ENCODE data around the gene KIF27. TPM values are rescaled to one million over a fixed set of nuclear protein-coding genes. Genes with fewer than 3 reads are reported as not detected.

The KIF27 gene
- total and polyA plus RNA-seq, 10 of the 15 experiments (the other 5 are each of a cell fraction or from before 2014, with no cell fraction given), result 0.64 to 3.3 (median 1.3) TPM

DNA sequence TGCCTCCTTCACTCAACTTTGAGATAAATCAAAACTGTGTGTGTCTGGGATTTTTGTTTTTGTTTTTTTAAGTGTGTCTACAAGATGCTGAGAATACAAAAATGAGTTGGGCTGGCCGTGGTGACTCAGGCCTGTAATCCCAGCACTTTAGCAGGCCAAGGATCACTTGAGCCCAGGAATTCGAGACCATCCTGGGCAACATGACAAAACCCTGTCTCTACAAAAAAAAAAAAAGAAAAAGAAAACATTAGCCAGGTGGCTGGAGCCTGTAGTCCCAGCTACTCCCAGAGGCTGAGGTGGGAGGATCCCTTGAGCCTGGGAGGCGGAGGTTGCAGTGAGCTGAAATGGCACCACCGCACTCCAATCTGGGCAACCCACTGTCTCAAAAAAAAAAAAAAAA lies 37.8 kb upstream of the KIF27 start:
- H3K4me2 ChIP-seq (ENCODE audit: control insufficient read depth, insufficient read depth), result no peak overlapping the region
- H3K9me3 ChIP-seq (replicated peaks; ENCODE audit: control insufficient read depth, insufficient read depth, low read length), result no peaks in the 10 kb centered on the region
- no peak for FAIRE-seq
- no peaks in the 10 kb centered on the region; the same call in 1 of the 2 replicates for H3K79me2 ChIP-seq (ENCODE audit: control insufficient read depth, insufficient read depth, low read length)
- no peak overlapping the region for H3K9ac ChIP-seq (ENCODE audit: control insufficient read depth, insufficient read depth, low read length)
- H4K20me1 ChIP-seq (ENCODE audit: control insufficient read depth, insufficient read depth), result no peaks in the 10 kb centered on the region
- WGBS (ENCODE audit: insufficient coverage, insufficient replicate concordance, low lambda C conversion rate, missing lambda C conversion rate), result 73% methylated on average over 3 of the region's 4 CpGs
- RAD21 ChIA-PET (ENCODE audit: unreplicated experiment), result interaction anchor here (0.7 kb wide), 1 partner anchor 344 kb away, joined by 3 read pairs; no protein-coding TSS in a partner anchor
- no peak for DNase-seq (ENCODE audit: low read depth, low spot score)
- intact Hi-C loops (cut with micrococcal nuclease; ENCODE audit: unreplicated experiment) (no loop called here), in situ Hi-C loops (cut with MboI) (no loop called here)
- POLR2A ChIA-PET, result no interaction called here
- SMC1A ChIA-PET (ENCODE audit: uncharacterized antibody, unreplicated experiment), result interaction anchor here (1.6 kb wide), 1 partner anchor 15 kb away, joined by 3 read pairs; no protein-coding TSS in a partner anchor
- BruUV-seq (replicated peaks), result no TSS peak
- no peaks in the 10 kb centered on the region for H3K4me1 ChIP-seq (ENCODE audit: control insufficient read depth, insufficient read depth, low read length)
- 0 out of 4 replicates have a peak, but pooled peaks cover 0 to 3% of the 10 kb centered on the region in 2 experiments for H3K36me3 ChIP-seq (ENCODE audit: control insufficient read depth in 2 of 2, insufficient read depth in 2 of 2, low read length in 1 of 2)
- H2AFZ ChIP-seq (ENCODE audit: control insufficient read depth, low read depth, low read length), result no peak overlapping the region
- H3K27me3 ChIP-seq (replicated peaks in 1 of 2; ENCODE audit: control insufficient read depth in 2 of 2, insufficient read depth in 2 of 2, low read length in 1 of 2), result no peaks in the 10 kb centered on the region
- H3K27ac ChIP-seq (ENCODE audit: control insufficient read depth, insufficient read depth), result no peak overlapping the region
- CTCF ChIA-PET, result interaction anchor here (0.7 kb wide), 1 partner anchor 783 kb away, joined by 4 read pairs; no protein-coding TSS in a partner anchor
- TF ChIP-seq IKZF1 (conservative IDR thresholded peaks at IDR 0.05), result no peak
- TF ChIP-seq ESRRA (IDR thresholded peaks at IDR 0.05; ENCODE audit: low read length), result no peak
- no peak for TF ChIP-seq SREBF1 (IDR thresholded peaks at IDR 0.05; ENCODE audit: low read length)
- TF ChIP-seq, protein P1, sequence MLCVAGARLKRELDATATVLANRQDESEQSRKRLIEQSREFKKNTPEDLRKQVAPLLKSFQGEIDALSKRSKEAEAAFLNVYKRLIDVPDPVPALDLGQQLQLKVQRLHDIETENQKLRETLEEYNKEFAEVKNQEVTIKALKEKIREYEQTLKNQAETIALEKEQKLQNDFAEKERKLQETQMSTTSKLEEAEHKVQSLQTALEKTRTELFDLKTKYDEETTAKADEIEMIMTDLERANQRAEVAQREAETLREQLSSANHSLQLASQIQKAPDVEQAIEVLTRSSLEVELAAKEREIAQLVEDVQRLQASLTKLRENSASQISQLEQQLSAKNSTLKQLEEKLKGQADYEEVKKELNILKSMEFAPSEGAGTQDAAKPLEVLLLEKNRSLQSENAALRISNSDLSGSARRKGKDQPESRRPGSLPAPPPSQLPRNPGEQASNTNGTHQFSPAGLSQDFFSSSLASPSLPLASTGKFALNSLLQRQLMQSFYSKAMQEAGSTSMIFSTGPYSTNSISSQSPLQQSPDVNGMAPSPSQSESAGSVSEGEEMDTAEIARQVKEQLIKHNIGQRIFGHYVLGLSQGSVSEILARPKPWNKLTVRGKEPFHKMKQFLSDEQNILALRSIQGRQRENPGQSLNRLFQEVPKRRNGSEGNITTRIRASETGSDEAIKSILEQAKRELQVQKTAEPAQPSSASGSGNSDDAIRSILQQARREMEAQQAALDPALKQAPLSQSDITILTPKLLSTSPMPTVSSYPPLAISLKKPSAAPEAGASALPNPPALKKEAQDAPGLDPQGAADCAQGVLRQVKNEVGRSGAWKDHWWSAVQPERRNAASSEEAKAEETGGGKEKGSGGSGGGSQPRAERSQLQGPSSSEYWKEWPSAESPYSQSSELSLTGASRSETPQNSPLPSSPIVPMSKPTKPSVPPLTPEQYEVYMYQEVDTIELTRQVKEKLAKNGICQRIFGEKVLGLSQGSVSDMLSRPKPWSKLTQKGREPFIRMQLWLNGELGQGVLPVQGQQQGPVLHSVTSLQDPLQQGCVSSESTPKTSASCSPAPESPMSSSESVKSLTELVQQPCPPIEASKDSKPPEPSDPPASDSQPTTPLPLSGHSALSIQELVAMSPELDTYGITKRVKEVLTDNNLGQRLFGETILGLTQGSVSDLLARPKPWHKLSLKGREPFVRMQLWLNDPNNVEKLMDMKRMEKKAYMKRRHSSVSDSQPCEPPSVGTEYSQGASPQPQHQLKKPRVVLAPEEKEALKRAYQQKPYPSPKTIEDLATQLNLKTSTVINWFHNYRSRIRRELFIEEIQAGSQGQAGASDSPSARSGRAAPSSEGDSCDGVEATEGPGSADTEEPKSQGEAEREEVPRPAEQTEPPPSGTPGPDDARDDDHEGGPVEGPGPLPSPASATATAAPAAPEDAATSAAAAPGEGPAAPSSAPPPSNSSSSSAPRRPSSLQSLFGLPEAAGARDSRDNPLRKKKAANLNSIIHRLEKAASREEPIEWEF (IDR thresholded peaks at IDR 0.05; ENCODE audit: insufficient replicate concordance, low read depth, low read length), result no peak
- TF ChIP-seq SUZ12 (IDR thresholded peaks at IDR 0.05; ENCODE audit: unreplicated experiment), result no peak
- no peak for TF ChIP-seq NFIC (IDR thresholded peaks at IDR 0.05; ENCODE audit: low read depth, low read length)
- TF ChIP-seq NR2C2 (IDR thresholded peaks at IDR 0.05; ENCODE audit: borderline replicate concordance, control insufficient read depth, insufficient read length, low read depth), result no peak
- no peak for TF ChIP-seq JUNB (IDR thresholded peaks at IDR 0.05)
- no peak for TF ChIP-seq ZSCAN29 (IDR thresholded peaks at IDR 0.05)
- TF ChIP-seq POLR2A (IDR thresholded peaks at IDR 0.05; ENCODE audit: low read depth, low read length), result no peak
- no peak for TF ChIP-seq SIX5 (IDR thresholded peaks at IDR 0.05; ENCODE audit: low read depth, low read length, severe bottlenecking)
- no peak for TF ChIP-seq HDGF (IDR thresholded peaks at IDR 0.05)
- no peak for TF ChIP-seq SMC3 (IDR thresholded peaks at IDR 0.05; ENCODE audit: borderline replicate concordance, low read length)
- TF ChIP-seq YY1 (IDR thresholded peaks at IDR 0.05; ENCODE audit: low read depth, low read length), result no peak
- TF ChIP-seq, protein P2, sequence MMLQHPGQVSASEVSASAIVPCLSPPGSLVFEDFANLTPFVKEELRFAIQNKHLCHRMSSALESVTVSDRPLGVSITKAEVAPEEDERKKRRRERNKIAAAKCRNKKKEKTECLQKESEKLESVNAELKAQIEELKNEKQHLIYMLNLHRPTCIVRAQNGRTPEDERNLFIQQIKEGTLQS (IDR thresholded peaks at IDR 0.05; ENCODE audit: borderline replicate concordance, extremely low read depth, low read depth, low read length), result no peak
- TF ChIP-seq, protein P3, sequence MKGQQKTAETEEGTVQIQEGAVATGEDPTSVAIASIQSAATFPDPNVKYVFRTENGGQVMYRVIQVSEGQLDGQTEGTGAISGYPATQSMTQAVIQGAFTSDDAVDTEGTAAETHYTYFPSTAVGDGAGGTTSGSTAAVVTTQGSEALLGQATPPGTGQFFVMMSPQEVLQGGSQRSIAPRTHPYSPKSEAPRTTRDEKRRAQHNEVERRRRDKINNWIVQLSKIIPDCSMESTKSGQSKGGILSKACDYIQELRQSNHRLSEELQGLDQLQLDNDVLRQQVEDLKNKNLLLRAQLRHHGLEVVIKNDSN (IDR thresholded peaks at IDR 0.05; ENCODE audit: borderline replicate concordance, extremely low read length, insufficient read depth, low read depth, low read length), result no peak
- H3K4me3 ChIP-seq, result no peak overlapping the region
- no peak for ATAC-seq

All from GM12878 (cell line).